ENCODE results near the gene DHX9.

DHX9 gene

GRCh38 chr1:182809414-182809957 lies 29.7 kb upstream of the DHX9 start:
- Histone ChIP-seq H3K27ac (replicated peaks) (no peak overlapping the region), H3K27me3 (ENCODE audit: insufficient read depth, poor library complexity, severe bottlenecking) (no peaks in the 10 kb centered on the region), H3K4me3 (replicated peaks; ENCODE audit: insufficient read depth, low read length) (no peak overlapping the region)
- DNase-seq (ENCODE audit: low read depth in 1 of 2, low spot score in 1 of 2) = no peak
- TF ChIP-seq, protein P1, sequence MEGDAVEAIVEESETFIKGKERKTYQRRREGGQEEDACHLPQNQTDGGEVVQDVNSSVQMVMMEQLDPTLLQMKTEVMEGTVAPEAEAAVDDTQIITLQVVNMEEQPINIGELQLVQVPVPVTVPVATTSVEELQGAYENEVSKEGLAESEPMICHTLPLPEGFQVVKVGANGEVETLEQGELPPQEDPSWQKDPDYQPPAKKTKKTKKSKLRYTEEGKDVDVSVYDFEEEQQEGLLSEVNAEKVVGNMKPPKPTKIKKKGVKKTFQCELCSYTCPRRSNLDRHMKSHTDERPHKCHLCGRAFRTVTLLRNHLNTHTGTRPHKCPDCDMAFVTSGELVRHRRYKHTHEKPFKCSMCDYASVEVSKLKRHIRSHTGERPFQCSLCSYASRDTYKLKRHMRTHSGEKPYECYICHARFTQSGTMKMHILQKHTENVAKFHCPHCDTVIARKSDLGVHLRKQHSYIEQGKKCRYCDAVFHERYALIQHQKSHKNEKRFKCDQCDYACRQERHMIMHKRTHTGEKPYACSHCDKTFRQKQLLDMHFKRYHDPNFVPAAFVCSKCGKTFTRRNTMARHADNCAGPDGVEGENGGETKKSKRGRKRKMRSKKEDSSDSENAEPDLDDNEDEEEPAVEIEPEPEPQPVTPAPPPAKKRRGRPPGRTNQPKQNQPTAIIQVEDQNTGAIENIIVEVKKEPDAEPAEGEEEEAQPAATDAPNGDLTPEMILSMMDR (IDR thresholded peaks at IDR 0.05; ENCODE audit: insufficient read depth, low read length) = no peak
- peak; percentile 42; the same call in 1 of the 2 replicates for TF ChIP-seq SPI1 (IDR thresholded peaks at IDR 0.05; ENCODE audit: borderline replicate concordance, low read depth)

DNA sequence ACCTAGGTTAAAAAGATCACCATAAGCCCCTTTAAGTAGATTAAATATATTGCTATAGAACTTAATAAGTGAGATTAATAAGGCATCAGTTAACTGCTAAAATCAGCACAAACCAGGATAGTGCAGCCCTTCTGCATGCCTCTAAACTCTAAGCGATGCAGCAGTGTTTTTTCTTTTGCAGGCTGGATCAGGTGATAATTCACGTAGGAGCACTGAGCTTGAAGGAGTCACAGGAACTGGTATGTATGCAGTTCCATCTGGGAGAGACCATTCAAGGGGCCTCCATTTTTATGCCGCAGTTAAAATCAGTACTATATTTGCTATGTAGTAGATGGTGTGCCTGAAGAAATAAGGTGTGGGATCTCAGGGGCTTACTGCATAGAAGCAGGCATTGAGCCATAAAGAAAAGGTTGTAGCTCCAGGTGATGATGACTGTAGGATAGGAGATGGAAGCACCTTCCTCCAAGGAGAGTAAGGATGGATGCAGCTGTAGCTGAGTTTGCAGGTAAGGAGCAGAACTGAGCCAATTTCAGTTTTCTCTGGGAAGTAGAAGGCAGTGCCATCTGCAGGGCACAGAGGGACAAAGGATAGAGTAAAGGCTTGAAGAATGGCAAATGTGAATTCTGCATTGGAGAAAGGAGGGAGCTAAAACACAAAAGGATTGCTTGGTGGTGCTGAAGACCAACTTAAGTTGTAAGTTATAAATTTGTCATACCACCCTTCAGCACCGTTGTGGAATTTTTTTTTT lies 27.0 kb upstream of the DHX9 start:
- Histone ChIP-seq H3K4me3 (replicated peaks; ENCODE audit: insufficient read depth, low read length) (no peak overlapping the region), H3K27me3 (ENCODE audit: insufficient read depth, poor library complexity, severe bottlenecking) (no peaks in the 10 kb centered on the region), H3K27ac (replicated peaks) (no peak overlapping the region)
- TF ChIP-seq SPI1 (IDR thresholded peaks at IDR 0.05; ENCODE audit: borderline replicate concordance, low read depth) (no peak), GABPA (IDR thresholded peaks at IDR 0.05; ENCODE audit: low read depth) (no peak), POLR2AphosphoS5 (IDR thresholded peaks at IDR 0.05; ENCODE audit: low read depth) (no peak), REST (IDR thresholded peaks at IDR 0.05; ENCODE audit: insufficient replicate concordance, low read depth) (no peak)
- TF ChIP-seq, protein P1 (IDR thresholded peaks at IDR 0.05; ENCODE audit: insufficient read depth, low read length) = no peak
- no peak for DNase-seq (ENCODE audit: low read depth in 1 of 2, low spot score in 1 of 2)

GRCh38 chr1:182816863-182817262 lies 22.3 kb upstream of the DHX9 start:
- Histone ChIP-seq H3K4me3 (replicated peaks; ENCODE audit: insufficient read depth, low read length) (no peak overlapping the region), H3K27me3 (ENCODE audit: insufficient read depth, poor library complexity, severe bottlenecking) (no peaks in the 10 kb centered on the region), H3K27ac (replicated peaks) (no peak overlapping the region)
- no peak for DNase-seq (ENCODE audit: low read depth in 1 of 2, low spot score in 1 of 2)
- TF ChIP-seq, protein P1 (IDR thresholded peaks at IDR 0.05; ENCODE audit: insufficient read depth, low read length) = no peak
- TF ChIP-seq SPI1 (IDR thresholded peaks at IDR 0.05; ENCODE audit: borderline replicate concordance, low read depth) (no peak), POLR2AphosphoS5 (IDR thresholded peaks at IDR 0.05; ENCODE audit: low read depth) (no peak), REST (IDR thresholded peaks at IDR 0.05; ENCODE audit: insufficient replicate concordance, low read depth) (no peak), GABPA (IDR thresholded peaks at IDR 0.05; ENCODE audit: low read depth) (no peak)

Measured in HL-60 (cell line).